Uterus (tissue), 2 donors: Measurements from ENCODE around the gene ARMCX1.

Source experiments
- POLR2A ChIP-seq, 2 donors: fragments of 450-650 bp; IDR thresholded peaks; one replicate each; pipeline ENCODE4 v1.6.1; 2016; ENCODE audit warnings: antibody characterized with exemption in 2 of 2, mild to moderate bottlenecking in 1 of 2, moderate library complexity in 1 of 2
- TF ChIP-seq, protein P1 (sequence below), 4 experiments: fragments of 200-600 bp in 2 of 4; fragments of 450-650 bp in 2 of 4; sonication (generic) in 2 of 4; IDR thresholded peaks; one replicate each; pipeline ENCODE4 v1.5.1; 2016 to 2019; ENCODE audit warnings: antibody characterized with exemption in 4 of 4, mild to moderate bottlenecking in 2 of 4, moderate library complexity in 1 of 4

DNA sequence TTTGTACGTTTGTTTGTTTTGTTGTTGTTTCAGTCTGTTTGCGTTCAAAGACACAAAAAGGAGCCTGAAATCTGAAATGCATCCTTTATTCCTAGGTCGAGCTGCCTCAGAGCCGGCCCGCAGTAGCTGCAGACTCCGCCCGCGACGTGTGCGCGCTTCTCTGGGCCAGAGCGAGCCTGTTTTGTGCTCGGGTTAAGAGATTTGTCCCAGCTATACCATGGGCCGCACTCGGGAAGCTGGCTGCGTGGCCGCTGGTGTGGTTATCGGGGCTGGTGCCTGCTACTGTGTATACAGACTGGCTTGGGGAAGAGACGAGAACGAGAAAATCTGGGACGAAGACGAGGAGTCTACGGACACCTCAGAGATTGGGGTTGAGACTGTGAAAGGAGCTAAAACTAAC lies 2.4 kb downstream of the ARMCX1 start:
- TF ChIP-seq, protein P1, sequence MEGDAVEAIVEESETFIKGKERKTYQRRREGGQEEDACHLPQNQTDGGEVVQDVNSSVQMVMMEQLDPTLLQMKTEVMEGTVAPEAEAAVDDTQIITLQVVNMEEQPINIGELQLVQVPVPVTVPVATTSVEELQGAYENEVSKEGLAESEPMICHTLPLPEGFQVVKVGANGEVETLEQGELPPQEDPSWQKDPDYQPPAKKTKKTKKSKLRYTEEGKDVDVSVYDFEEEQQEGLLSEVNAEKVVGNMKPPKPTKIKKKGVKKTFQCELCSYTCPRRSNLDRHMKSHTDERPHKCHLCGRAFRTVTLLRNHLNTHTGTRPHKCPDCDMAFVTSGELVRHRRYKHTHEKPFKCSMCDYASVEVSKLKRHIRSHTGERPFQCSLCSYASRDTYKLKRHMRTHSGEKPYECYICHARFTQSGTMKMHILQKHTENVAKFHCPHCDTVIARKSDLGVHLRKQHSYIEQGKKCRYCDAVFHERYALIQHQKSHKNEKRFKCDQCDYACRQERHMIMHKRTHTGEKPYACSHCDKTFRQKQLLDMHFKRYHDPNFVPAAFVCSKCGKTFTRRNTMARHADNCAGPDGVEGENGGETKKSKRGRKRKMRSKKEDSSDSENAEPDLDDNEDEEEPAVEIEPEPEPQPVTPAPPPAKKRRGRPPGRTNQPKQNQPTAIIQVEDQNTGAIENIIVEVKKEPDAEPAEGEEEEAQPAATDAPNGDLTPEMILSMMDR (IDR thresholded peaks at IDR 0.05), result no peak
- TF ChIP-seq POLR2A (IDR thresholded peaks at IDR 0.05), result no peak
